ENCODE results near the gene ERMN. TPM values are rescaled to one million over a fixed set of nuclear protein-coding genes. Genes with fewer than 3 reads are reported as not detected.

Gene ERMN
- total RNA-seq, 2 donors from 2014 or later, result 0.11 to 0.37 TPM

DNA sequence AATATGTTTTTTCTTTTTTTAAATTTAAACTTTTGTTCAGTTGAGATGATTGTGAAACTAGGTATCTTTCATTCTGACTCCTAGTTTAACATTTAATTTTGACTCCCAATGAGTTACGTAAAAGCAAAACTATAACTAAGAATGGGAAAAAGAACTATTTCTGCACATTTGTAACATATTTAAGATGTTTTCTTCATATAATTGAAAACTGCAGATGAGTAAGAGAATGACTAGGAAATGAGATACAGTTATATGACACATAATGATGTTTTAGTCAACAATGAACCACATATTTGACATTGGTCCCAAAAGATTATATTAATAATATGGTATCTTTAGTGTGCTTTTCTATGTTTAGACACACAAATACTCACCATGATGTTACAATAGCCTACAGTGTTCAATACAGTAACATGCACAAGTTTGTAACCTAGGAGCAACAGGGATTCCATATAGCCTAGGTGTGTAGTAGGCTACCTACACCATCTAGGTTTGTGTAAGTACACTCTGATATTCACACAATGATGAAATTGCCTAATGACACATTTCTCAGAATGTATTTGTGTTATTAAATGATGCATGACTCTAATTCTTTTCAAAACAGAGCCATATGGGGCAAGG is 12.6 kb downstream of the ERMN start:
- no peaks in the 10 kb centered on the region for H3K4me1 ChIP-seq
- no peak for DNase-seq
- H3K4me3 ChIP-seq, result no peak overlapping the region
- H3K36me3 ChIP-seq, result no peaks in the 10 kb centered on the region
- H3K9ac ChIP-seq (ENCODE audit: low read depth in 2 of 2, low read length in 2 of 2), result no peak overlapping the region
- intact Hi-C loops (cut with DNase I), result no loop called here
- no peaks in the 10 kb centered on the region for H3K9me3 ChIP-seq
- TF ChIP-seq, protein P1, sequence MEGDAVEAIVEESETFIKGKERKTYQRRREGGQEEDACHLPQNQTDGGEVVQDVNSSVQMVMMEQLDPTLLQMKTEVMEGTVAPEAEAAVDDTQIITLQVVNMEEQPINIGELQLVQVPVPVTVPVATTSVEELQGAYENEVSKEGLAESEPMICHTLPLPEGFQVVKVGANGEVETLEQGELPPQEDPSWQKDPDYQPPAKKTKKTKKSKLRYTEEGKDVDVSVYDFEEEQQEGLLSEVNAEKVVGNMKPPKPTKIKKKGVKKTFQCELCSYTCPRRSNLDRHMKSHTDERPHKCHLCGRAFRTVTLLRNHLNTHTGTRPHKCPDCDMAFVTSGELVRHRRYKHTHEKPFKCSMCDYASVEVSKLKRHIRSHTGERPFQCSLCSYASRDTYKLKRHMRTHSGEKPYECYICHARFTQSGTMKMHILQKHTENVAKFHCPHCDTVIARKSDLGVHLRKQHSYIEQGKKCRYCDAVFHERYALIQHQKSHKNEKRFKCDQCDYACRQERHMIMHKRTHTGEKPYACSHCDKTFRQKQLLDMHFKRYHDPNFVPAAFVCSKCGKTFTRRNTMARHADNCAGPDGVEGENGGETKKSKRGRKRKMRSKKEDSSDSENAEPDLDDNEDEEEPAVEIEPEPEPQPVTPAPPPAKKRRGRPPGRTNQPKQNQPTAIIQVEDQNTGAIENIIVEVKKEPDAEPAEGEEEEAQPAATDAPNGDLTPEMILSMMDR (IDR thresholded peaks at IDR 0.05), result no peak
- H3K27me3 ChIP-seq, result no peaks in the 10 kb centered on the region
- H3K27ac ChIP-seq, result no peak overlapping the region

DNA sequence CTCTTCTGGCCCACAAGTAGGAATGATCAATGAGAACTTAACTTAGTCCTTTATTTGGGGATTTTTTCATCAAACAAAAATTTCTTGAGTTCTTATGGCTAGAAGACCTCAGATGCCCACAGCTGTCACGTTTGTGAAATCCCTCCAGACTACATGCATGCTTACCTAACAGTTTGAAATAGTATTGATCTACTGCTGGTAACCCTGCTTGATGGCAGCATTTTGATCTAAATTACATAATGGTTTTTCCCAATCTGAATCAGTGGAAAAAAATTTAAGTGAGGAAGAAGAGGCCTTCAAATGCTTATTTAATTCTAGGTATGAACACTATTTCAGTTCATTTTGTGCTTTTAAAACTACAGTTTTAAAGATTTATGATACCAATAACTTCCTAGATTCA is 13.9 kb downstream of the ERMN start:
- TF ChIP-seq, protein P1 (IDR thresholded peaks at IDR 0.05), result no peak
- Histone ChIP-seq H3K9ac (ENCODE audit: low read depth in 2 of 2, low read length in 2 of 2) (no peak overlapping the region), H3K27me3 (no peaks in the 10 kb centered on the region), H3K9me3 (no peaks in the 10 kb centered on the region), H3K4me3 (no peak overlapping the region), H3K36me3 (no peaks in the 10 kb centered on the region), H3K27ac (no peak overlapping the region), H3K4me1 (no peaks in the 10 kb centered on the region)
- intact Hi-C loops (cut with DNase I), result no loop called here
- no peak for DNase-seq

DNA sequence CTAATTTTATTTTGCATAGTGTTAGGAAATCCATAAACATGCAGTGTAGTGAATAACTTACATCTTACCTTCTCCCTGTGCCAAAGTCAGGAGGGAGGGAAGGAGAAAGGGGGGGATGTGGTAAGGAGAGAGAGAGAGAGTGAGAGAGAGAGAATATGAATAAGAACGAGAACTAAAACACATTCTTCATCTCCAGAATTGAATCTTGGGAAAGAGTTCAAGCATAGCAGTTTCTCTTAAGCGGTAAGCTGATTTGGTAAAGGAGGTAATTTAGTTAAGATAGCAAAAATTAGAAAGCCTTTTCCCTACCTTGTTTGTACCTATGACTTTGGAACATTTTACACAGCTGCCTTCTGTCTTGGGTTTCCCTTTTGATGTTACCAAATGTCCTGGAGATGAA is 15.7 kb downstream of the ERMN start:
- H3K27ac ChIP-seq, result no peak overlapping the region
- no peak overlapping the region for H3K9ac ChIP-seq (ENCODE audit: low read depth in 2 of 2, low read length in 2 of 2)
- no peak for DNase-seq
- intact Hi-C loops (cut with DNase I), result loop anchor here (10.0 kb wide), 2 partner anchors 185 to 445 kb away; no protein-coding TSS in a partner anchor
- no peaks in the 10 kb centered on the region for H3K27me3 ChIP-seq
- H3K36me3 ChIP-seq, result no peaks in the 10 kb centered on the region
- H3K4me3 ChIP-seq, result no peak overlapping the region
- TF ChIP-seq, protein P1 (IDR thresholded peaks at IDR 0.05), result no peak
- H3K9me3 ChIP-seq, result no peaks in the 10 kb centered on the region
- H3K4me1 ChIP-seq, result no peaks in the 10 kb centered on the region

DNA sequence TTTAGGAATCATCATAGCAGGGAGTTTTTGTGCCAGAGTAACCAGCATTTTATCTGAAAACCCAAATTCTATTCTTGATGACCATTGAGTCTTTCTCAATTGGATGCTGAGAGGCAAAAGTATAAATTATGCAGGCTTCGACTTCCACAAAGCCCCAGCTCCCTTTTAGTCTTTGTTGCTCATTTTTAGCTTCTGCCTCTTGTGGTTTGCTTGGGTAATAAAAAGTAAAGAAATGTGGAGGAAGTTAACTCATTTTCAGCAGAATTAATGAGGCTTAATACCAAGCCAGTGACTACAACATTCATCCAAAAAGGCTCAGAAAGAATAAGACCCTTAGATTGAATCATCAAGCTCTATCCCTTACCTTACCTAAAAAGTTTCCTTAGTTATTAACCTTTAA is 18.6 kb downstream of the ERMN start:
- Histone ChIP-seq H3K27ac (no peak overlapping the region), H3K4me1 (no peaks in the 10 kb centered on the region), H3K9me3 (no peaks in the 10 kb centered on the region), H3K27me3 (no peaks in the 10 kb centered on the region), H3K4me3 (no peak overlapping the region), H3K36me3 (no peaks in the 10 kb centered on the region), H3K9ac (ENCODE audit: low read depth in 2 of 2, low read length in 2 of 2) (no peak overlapping the region)
- intact Hi-C loops (cut with DNase I), result loop anchor here (10.0 kb wide), 2 partner anchors 188 to 448 kb away; no protein-coding TSS in a partner anchor
- TF ChIP-seq, protein P1 (IDR thresholded peaks at IDR 0.05), result no peak
- DNase-seq, result no peak

DNA sequence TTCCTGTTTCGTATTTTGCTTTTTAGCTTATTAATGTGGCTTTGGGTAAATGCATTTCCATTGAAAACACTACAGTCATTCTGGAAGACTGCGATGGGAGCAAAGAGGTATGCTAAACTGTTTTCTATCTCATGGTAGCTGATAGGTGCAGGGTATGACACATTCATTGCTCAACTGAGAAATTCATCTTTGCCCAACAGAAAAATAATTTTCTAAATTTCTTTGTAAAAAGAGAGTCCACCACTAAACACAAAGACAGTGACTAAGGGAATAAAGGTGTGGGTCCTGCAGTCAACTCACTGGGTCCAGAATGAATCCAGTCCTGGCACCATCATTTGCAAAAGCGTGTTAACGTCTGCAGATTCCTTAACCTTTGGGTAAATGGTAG is 19.9 kb downstream of the ERMN start:
- Histone ChIP-seq H3K27me3 (no peaks in the 10 kb centered on the region), H3K4me1 (no peaks in the 10 kb centered on the region), H3K36me3 (no peaks in the 10 kb centered on the region), H3K4me3 (no peak overlapping the region), H3K9ac (ENCODE audit: low read depth in 2 of 2, low read length in 2 of 2) (no peak overlapping the region), H3K27ac (no peak overlapping the region), H3K9me3 (no peaks in the 10 kb centered on the region)
- intact Hi-C loops (cut with DNase I), result loop anchor here (10.0 kb wide), 2 partner anchors 189 to 449 kb away; no protein-coding TSS in a partner anchor
- DNase-seq, result no peak
- TF ChIP-seq, protein P1 (IDR thresholded peaks at IDR 0.05), result no peak
